ENCODE results near the gene DPP7. TPM values are rescaled to one million over a fixed set of nuclear protein-coding genes. Genes with fewer than 3 reads are reported as not detected.
"Not testable (repeated sequence)": the region's sequence is repeated elsewhere in the genome, so short reads cannot be mapped to it uniquely, and the experiment has no call there.

DPP7 gene
- total and polyA plus RNA-seq, 2 donors, result 112 to 476 TPM

GRCh38 chr9:137136261-137136880, 21.8 kb upstream of the DPP7 start:
- no peak overlapping the region for H3K27ac ChIP-seq (ENCODE audit: low read depth in 1 of 2, low read length in 1 of 2)
- 44% methylated on average over 27 of the region's 27 CpGs for WGBS
- peaks cover 32 to 33% of the 10 kb centered on the region in 2 donors for H3K4me1 ChIP-seq (ENCODE audit: control insufficient read depth in 2 of 2, insufficient read depth in 2 of 2, low read length in 2 of 2)
- no peak for DNase-seq (ENCODE audit: low read depth in 6 of 9, low spot score in 9 of 9)
- no peaks in the 10 kb centered on the region for H3K36me3 ChIP-seq (ENCODE audit: control insufficient read depth in 2 of 2, insufficient read depth in 2 of 2, low read length in 1 of 2)
- H3K27me3 ChIP-seq (ENCODE audit: control insufficient read depth in 2 of 2, insufficient read depth in 1 of 2, low read length in 1 of 2), result peaks cover 39 to 85% of the 10 kb centered on the region in 2 donors
- peaks cover 1 to 19% of the 10 kb centered on the region in 2 donors for H3K9me3 ChIP-seq (ENCODE audit: control insufficient read depth in 2 of 2, insufficient read depth in 1 of 2, low read length in 1 of 2)
- no peak overlapping the region for H3K4me3 ChIP-seq (ENCODE audit: low read length in 2 of 2)

DNA sequence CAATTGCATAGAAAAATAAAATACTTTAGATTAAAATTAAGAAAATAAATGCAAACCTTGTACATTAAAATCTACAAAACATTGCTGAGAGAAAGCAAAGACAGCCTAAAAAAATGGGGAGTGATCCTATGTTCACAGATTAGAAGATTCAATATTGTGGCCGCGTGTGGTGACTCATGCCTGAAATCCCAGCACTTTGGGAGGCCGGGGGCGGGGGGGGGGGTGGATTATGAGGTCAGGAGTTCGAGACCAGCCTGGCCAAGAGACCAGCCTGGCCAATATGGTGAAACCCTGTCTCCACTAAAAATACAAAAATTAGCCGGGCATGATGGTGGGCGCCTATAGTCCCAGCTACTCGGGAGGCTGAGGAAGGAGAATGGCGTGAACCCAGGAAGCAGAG, 20.6 kb upstream of the DPP7 start:
- H3K36me3 ChIP-seq (ENCODE audit: control insufficient read depth in 2 of 2, insufficient read depth in 2 of 2, low read length in 1 of 2); H3K27ac ChIP-seq (ENCODE audit: low read depth in 1 of 2, low read length in 1 of 2); H3K4me3 ChIP-seq (ENCODE audit: low read length in 2 of 2); DNase-seq (ENCODE audit: low read depth in 6 of 9, low spot score in 9 of 9): not testable (repeated sequence)
- peaks cover 37 to 85% of the 10 kb centered on the region in 2 donors for H3K27me3 ChIP-seq (ENCODE audit: control insufficient read depth in 2 of 2, insufficient read depth in 1 of 2, low read length in 1 of 2)
- H3K4me1 ChIP-seq (ENCODE audit: control insufficient read depth in 2 of 2, insufficient read depth in 2 of 2, low read length in 2 of 2), result peaks cover 24 to 27% of the 10 kb centered on the region in 2 donors
- 92% methylated on average over 9 of the region's 9 CpGs for WGBS
- peaks cover 1 to 27% of the 10 kb centered on the region in 2 donors for H3K9me3 ChIP-seq (ENCODE audit: control insufficient read depth in 2 of 2, insufficient read depth in 1 of 2, low read length in 1 of 2)

DNA sequence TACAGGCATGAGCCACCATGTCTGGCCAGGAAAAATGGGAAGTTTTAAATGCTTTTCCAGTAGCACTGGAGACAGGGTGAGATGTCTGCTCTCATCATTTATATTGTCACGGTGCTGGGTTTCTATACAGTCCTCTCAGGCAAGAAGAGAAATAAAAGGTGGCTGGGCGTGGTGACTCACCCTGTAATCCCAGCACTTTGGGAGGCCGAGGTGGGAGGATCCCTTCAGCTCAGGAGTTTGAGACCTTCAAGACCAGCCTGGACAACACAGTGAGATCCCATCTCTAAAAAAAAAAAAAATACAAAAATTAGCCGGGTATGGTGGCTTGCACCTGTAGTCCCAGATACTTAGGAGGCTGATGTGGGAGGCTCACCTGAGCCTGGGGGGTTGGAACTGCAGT, 19.7 kb upstream of the DPP7 start:
- H3K27ac ChIP-seq (ENCODE audit: low read depth in 1 of 2, low read length in 1 of 2), result no peak overlapping the region
- H3K4me1 ChIP-seq (ENCODE audit: control insufficient read depth in 2 of 2, insufficient read depth in 2 of 2, low read length in 2 of 2), result peaks cover 17 to 22% of the 10 kb centered on the region in 2 donors
- 93% methylated on average over 4 of the region's 4 CpGs for WGBS
- DNase-seq (ENCODE audit: low read depth in 6 of 9, low spot score in 9 of 9), result no peak
- H3K36me3 ChIP-seq (ENCODE audit: control insufficient read depth in 2 of 2, insufficient read depth in 2 of 2, low read length in 1 of 2), result no peaks in the 10 kb centered on the region
- no peak overlapping the region for H3K4me3 ChIP-seq (ENCODE audit: low read length in 2 of 2)
- peaks cover 28 to 81% of the 10 kb centered on the region in 2 donors for H3K27me3 ChIP-seq (ENCODE audit: control insufficient read depth in 2 of 2, insufficient read depth in 1 of 2, low read length in 1 of 2)
- peaks cover 1 to 27% of the 10 kb centered on the region in 2 donors for H3K9me3 ChIP-seq (ENCODE audit: control insufficient read depth in 2 of 2, insufficient read depth in 1 of 2, low read length in 1 of 2)

- Histone ChIP-seq H3K4me3 (ENCODE audit: low read length in 2 of 2) (peak overlapping the region; percentile 66 to 78), H3K4me1 (ENCODE audit: control insufficient read depth in 2 of 2, insufficient read depth in 2 of 2, low read length in 2 of 2) (peaks cover 25 to 33% of the 10 kb centered on the region in 2 donors), H3K36me3 (ENCODE audit: control insufficient read depth in 2 of 2, insufficient read depth in 2 of 2, low read length in 1 of 2) (no peaks in the 10 kb centered on the region), H3K9me3 (ENCODE audit: control insufficient read depth in 2 of 2, insufficient read depth in 1 of 2, low read length in 1 of 2) (peaks cover 0 to 9% of the 10 kb centered on the region in 2 donors), H3K27me3 (ENCODE audit: control insufficient read depth in 2 of 2, insufficient read depth in 1 of 2, low read length in 1 of 2) (peaks cover 0 to 49% of the 10 kb centered on the region in 2 donors), H3K27ac (ENCODE audit: low read depth in 1 of 2, low read length in 1 of 2) (peak overlapping the region in 1 of 2 donors; percentile 72)
- DNase-seq (ENCODE audit: low read depth in 6 of 9, low spot score in 9 of 9), result no peak
- WGBS, result 7% methylated on average over 58 of the region's 58 CpGs
Observed at GRCh38 chr9:137130176-137130755, 15.7 kb upstream of the DPP7 start.

DNA sequence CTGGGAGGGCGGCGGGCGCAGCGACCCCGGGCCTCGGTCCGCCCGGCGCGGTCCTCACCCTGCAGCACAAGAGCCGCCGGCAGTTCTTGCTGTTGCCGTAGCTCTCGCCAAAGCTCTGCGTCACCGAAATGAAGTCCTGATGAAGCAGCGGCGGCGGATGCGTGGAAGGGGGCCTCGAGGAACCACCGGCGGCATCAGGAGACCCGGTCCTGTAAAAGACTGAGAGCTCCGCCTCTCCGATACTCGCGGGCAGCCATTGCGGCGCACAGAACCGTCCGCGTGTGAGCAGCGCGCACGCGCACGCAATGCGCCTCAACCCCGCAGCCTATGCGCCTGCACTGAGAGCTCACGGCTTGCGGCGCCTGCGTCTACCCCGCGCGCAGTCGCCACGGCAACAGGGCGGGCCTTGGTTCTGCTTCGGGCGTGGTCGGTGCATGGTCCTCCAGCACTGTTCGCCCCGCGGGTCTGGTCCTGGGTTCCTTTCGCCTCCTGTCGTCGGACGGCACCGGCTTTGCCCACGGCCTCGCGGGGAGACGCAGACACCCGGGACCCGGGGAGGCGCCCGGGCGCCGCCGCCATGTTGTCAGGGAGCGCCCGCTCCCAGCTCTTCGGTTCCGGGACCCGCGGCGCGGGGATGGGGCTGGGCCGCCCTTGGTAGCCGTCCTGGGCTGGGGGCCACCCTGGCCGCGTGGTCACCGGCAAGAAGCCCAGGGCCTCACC, 15.1 kb upstream of the DPP7 start:
- DNase-seq (ENCODE audit: low read depth in 6 of 9, low spot score in 9 of 9), result peak; percentile 70 to 92 (median 75)
- peaks cover 25 to 33% of the 10 kb centered on the region in 2 donors for H3K4me1 ChIP-seq (ENCODE audit: control insufficient read depth in 2 of 2, insufficient read depth in 2 of 2, low read length in 2 of 2)
- peaks cover 0 to 43% of the 10 kb centered on the region in 2 donors for H3K27me3 ChIP-seq (ENCODE audit: control insufficient read depth in 2 of 2, insufficient read depth in 1 of 2, low read length in 1 of 2)
- peaks cover 0 to 9% of the 10 kb centered on the region in 2 donors for H3K9me3 ChIP-seq (ENCODE audit: control insufficient read depth in 2 of 2, insufficient read depth in 1 of 2, low read length in 1 of 2)
- H3K27ac ChIP-seq (ENCODE audit: low read depth in 1 of 2, low read length in 1 of 2), result peak overlapping the region; percentile 47 to 72
- under 1% methylated on average over 86 of the region's 86 CpGs for WGBS
- H3K36me3 ChIP-seq (ENCODE audit: control insufficient read depth in 2 of 2, insufficient read depth in 2 of 2, low read length in 1 of 2), result no peaks in the 10 kb centered on the region
- peak overlapping the region; percentile 66 to 78 for H3K4me3 ChIP-seq (ENCODE audit: low read length in 2 of 2)

DNA sequence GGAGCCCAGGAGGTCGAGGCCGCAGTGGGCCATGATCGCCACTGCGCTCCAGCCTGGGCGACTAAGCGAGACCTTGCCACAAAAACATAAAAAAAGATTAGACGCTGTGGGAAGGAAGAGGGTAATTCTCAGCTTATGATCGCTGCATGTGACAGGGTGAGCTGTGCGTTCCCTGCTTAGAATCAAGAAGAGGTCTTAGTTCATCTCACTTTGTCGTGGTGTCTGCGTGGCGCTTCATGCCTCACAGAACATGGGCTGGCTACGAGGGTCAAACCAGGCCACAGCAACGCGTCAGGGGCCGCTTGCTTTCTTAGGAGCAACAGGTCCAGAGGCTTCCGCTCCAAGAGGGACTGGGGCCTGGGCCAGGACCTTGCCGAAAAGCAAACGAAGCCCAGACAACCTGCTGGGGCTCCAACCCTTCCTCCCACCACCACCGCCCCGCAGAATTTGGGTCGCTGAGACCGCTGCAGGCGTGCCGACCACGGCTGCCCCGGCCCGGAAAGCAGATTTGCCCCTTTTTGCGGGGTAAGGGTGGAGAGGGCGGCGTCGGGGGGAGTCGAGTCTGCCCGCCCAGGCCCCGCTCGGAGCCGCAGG, 14.4 kb upstream of the DPP7 start:
- Histone ChIP-seq H3K36me3 (ENCODE audit: control insufficient read depth in 2 of 2, insufficient read depth in 2 of 2, low read length in 1 of 2) (no peaks in the 10 kb centered on the region), H3K4me1 (ENCODE audit: control insufficient read depth in 2 of 2, insufficient read depth in 2 of 2, low read length in 2 of 2) (peaks cover 28 to 35% of the 10 kb centered on the region in 2 donors), H3K9me3 (ENCODE audit: control insufficient read depth in 2 of 2, insufficient read depth in 1 of 2, low read length in 1 of 2) (peaks cover 0 to 9% of the 10 kb centered on the region in 2 donors), H3K4me3 (ENCODE audit: low read length in 2 of 2) (peak overlapping the region; percentile 66 to 78), H3K27me3 (ENCODE audit: control insufficient read depth in 2 of 2, insufficient read depth in 1 of 2, low read length in 1 of 2) (peaks cover 0 to 38% of the 10 kb centered on the region in 2 donors), H3K27ac (ENCODE audit: low read depth in 1 of 2, low read length in 1 of 2) (peak overlapping the region; percentile 65 to 72)
- peak in 1 of 9 donors; percentile 37 for DNase-seq (ENCODE audit: low read depth in 6 of 9, low spot score in 9 of 9)
- WGBS, result 29% methylated on average over 37 of the region's 37 CpGs

- Histone ChIP-seq H3K36me3 (ENCODE audit: control insufficient read depth in 2 of 2, insufficient read depth in 2 of 2, low read length in 1 of 2) (no peaks in the 10 kb centered on the region), H3K4me1 (ENCODE audit: control insufficient read depth in 2 of 2, insufficient read depth in 2 of 2, low read length in 2 of 2) (peaks cover 31 to 42% of the 10 kb centered on the region in 2 donors), H3K27ac (ENCODE audit: low read depth in 1 of 2, low read length in 1 of 2) (peak overlapping the region; percentile 69 to 72), H3K27me3 (ENCODE audit: control insufficient read depth in 2 of 2, insufficient read depth in 1 of 2, low read length in 1 of 2) (peaks cover 0 to 34% of the 10 kb centered on the region in 2 donors), H3K4me3 (ENCODE audit: low read length in 2 of 2) (peak overlapping the region; percentile 51 to 78), H3K9me3 (ENCODE audit: control insufficient read depth in 2 of 2, insufficient read depth in 1 of 2, low read length in 1 of 2) (peaks cover 0 to 9% of the 10 kb centered on the region in 2 donors)
- 43% methylated on average over 19 of the region's 19 CpGs for WGBS
- peak in 1 of 9 donors; percentile 46 for DNase-seq (ENCODE audit: low read depth in 6 of 9, low spot score in 9 of 9)
Observed at GRCh38 chr9:137128158-137128861, 13.8 kb upstream of the DPP7 start.

GRCh38 chr9:137127301-137128157, 13.0 kb upstream of the DPP7 start:
- Histone ChIP-seq H3K27me3 (ENCODE audit: control insufficient read depth in 2 of 2, insufficient read depth in 1 of 2, low read length in 1 of 2) (peaks cover 0 to 29% of the 10 kb centered on the region in 2 donors), H3K4me1 (ENCODE audit: control insufficient read depth in 2 of 2, insufficient read depth in 2 of 2, low read length in 2 of 2) (peaks cover 33 to 48% of the 10 kb centered on the region in 2 donors), H3K4me3 (ENCODE audit: low read length in 2 of 2) (peak overlapping the region; percentile 51 to 78), H3K9me3 (ENCODE audit: control insufficient read depth in 2 of 2, insufficient read depth in 1 of 2, low read length in 1 of 2) (peaks cover 0 to 9% of the 10 kb centered on the region in 2 donors), H3K27ac (ENCODE audit: low read depth in 1 of 2, low read length in 1 of 2) (peak overlapping the region; percentile 69 to 72), H3K36me3 (ENCODE audit: control insufficient read depth in 2 of 2, insufficient read depth in 2 of 2, low read length in 1 of 2) (no peaks in the 10 kb centered on the region)
- DNase-seq (ENCODE audit: low read depth in 6 of 9, low spot score in 9 of 9), result peak in 3 of 9 donors; percentile 24 to 81 (median 58)
- 13% methylated on average over 24 of the region's 24 CpGs for WGBS

Measured in thymus (tissue), 11 donors.